NOMO-1 (cell line): ENCODE results near the gene EVI5.
A peak's percentile ranks its signal among the peaks of the same experiment; 100 is the strongest.
"Not testable (repeated sequence)": the region's sequence is repeated elsewhere in the genome, so short reads cannot be mapped to it uniquely, and the experiment has no call there.

Source experiments
- DNase-seq, 2 experiments: peaks; one replicate each; lab custom pipeline; 2025; ENCODE audit not compliant: unreplicated experiment in 2 of 2; lab: John Stamatoyannopoulos, UW

The EVI5 gene

DNA sequence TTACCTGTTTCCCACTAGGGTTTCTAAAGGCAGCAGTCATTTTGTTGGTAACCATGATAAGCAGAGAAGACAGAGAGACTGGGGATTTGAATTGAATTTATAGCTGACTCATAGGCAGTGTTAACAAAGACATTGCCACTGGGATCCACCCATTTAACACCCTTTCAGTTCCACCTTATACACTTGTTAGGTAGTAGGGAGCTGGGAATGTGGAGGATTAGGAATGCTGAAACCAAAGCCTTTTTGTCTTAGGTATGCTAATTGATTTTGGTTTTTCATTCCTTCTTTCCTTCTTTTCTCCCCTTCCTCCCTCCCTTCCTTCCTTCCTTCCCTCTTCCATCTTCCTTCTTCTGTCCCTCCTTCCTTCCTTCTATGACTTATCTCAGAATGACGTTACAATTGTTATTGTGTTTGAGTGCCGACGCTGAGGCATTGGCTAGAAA lies 7.5 kb upstream of the EVI5 start:
- DNase-seq, result no peak

DNA sequence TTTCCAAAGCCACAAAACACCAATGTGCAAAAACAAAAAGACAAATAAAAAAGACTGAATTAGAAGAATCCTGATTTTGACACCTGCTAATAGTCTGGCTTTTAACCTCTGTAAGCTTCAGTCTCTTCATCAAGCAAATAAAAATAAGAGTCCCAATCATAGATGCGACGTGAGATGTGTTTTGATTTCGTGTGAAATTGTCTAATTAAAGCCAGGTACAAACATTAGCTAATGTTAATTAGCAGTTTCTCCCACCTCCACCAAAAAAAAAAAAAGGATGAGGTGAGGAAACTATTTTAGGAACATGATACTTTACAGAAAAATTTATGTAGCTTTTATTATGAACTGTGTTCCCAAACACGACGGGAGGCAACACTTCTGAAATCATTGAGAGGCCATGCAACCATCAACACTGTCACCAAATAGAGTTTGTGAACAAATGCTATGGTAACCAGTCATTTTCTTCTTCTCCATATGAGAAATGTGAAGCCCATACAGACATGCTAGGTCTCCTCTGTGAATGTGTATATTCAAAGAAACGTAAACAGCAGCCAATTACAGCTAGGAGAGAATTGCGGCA lies 6.7 kb upstream of the EVI5 start:
- no peak for DNase-seq

DNA sequence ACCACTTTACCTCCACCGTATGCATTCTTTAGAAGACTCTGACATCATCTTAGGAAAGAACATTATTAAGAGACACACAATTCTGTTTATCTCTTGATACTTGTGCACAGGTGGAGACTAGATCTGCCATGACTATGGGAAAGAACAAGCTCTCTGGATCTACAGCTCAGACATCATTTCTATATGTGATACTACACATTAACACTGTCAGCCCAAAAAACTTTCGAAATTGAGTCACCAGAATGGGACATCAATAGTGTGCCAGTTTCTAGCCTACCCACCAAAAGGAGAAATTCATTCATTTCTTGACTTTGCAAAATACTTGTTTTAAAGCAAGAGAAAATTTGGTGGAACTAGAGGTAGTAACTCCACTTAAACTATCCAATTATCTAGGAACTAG lies 6.0 kb upstream of the EVI5 start:
- no peak for DNase-seq

DNA sequence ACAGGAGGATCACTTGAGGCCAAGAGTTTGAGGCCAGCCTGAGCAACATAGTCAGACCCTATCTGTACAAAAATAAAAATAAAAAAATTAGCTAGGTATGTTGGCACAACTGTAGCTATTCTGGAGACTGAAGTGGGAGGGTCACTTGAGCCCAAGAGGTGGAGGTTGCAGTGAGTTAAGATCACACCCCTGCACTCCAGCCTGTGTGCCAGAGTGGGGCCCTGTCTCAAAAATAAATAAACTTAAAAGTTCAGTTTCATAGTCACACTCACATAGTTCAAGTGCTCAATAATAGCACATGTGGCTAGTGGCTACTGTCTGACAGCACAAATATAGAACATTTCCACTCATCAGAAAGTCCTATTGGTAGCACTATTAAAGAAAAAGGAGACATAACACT lies 5.2 kb upstream of the EVI5 start:
- DNase-seq, result no peak

DNA sequence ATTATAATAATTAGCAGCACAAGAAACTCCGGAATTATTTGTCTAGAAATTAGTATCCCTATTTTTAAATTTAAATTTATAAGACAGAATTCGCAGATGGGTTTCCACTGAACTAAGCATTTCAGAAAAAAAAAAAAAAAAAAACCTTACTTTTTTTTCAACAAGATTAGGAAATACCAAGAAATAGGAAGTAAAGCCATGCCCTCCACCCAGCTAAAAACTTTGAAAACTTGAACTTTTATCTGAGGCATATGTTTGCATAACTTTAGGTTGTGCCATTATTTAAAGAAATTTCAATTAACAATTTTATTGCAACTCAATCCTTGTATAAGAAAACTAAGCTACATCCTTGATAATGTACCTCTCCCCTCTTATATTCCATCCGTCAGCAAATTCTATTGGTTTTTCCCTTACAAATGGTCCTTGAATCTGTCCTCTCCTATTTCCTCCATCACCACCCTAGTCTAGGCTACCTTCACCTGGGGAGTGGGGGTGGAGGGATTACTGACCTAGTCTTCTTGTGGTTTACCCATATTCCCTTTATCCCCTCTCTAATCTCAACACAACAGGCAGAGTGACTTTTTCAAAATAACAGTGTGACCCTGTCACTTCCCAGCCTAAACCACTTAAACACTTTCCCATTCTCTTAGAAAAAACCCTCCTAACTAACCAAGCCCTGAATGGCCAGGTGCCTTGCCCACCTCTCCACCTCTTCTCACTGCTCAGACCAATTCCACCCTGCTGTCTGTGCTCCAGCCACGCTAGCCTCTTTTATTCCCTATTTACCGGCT lies 1.4 kb upstream of the EVI5 start:
- DNase-seq, result peak; percentile 20 to 52

DNA sequence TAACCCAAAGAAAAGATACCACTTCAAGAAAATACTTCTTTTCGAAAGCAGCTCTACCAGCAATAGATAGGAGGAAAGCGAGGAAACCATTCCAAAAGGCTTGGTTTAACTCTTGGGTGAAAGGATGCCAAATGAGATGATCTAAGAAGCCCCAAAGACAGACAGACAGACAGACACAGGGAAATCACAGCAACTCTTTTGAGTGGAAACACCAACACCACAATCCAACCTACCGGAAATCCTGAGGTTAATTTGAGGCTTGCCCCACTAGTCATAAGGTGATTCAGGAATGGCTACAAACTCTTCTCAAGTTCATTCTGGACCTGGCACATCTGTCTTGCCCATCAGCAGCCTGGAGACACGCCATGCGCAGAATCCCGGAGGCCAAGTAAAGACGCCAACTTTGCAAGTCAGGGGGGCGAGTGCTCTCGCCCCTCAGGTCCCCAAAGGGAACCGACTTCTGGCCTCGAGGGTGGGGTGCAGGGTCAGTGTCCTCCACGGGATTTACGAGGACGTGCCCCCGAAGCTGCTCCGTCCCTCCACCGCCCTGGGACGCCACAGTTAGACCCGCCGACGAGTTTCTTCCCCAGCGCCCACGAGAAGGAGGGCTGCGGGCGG lies 778 bp downstream of the EVI5 start:
- peak in 1 of 2 experiments; percentile 23 for DNase-seq

DNA sequence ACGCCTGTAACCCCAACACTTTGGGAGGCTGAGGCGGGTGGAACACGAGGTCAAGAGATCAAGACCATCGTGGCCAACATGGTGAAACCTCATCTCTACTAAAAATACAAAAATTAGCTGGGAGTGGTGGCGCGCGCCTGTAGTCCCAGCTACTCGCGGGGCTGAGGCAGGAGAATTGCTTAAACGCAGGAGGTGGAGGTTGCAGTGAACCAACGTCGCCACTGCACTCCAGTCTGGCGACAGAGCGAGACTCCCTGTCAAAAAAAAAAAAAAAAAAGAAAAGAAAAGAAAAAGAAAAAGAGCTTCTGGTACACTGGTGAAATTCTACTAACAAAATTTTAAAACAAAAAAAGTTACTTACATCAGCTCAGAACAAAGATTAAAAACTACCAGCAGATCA lies 1.4 kb downstream of the EVI5 start:
- DNase-seq, result not testable (repeated sequence)

DNA sequence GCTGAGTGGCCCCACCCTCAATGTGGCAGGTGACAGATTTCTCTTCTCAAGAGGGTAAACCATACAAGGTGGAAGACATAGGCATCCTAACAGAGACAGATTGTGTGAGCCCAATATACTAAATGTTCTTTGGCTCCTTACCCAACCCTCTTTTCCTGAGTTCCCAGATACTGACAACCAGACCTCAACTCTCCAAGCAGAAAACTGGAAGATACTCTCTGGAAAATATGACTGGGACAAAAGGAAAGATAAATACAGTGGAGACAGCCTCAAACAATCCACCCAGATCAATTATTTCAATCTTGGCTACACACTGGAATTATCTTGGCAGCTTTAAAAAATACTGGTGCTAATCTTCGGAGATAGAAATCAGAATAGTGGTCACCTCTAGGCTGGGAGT lies 6.5 kb downstream of the EVI5 start:
- no peak for DNase-seq

DNA sequence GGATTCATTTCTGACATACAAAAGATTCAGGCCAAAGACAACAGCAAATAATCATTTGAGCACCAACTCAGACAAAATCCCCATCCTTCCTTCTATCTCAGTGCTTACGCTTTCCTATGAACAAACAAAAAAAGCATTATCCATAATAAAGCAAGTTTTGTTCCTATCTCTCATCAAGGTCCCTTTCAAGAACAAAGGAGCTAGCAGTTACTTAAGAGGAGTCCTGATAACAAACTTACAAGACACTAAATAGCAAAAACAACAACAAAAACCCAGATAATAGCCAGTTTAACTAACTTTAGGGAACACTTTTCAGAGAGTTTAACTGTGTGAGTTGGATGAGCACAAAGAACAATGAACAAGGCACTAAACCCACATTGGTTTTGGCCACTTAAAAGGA lies 10.5 kb downstream of the EVI5 start:
- no peak for DNase-seq

DNA sequence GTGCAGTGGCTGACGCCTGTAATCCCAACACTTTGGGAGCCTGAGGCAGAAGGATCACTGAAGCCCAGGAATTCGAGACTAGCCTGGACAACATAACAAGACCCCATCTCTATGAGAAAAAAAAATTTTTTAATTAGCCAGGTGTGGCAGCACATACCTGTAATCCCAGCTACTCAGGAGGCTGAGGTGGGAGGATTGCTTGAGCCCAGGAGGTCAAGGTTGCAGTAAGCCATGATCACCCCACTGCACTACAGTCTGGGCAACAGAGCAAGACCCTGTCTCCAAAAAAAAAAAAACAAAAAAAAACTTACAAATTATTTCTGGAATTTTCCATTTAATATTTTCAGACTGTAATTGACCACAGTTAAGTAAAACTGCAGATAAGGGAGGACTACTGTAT lies 11.2 kb downstream of the EVI5 start:
- not testable (repeated sequence) for DNase-seq

DNA sequence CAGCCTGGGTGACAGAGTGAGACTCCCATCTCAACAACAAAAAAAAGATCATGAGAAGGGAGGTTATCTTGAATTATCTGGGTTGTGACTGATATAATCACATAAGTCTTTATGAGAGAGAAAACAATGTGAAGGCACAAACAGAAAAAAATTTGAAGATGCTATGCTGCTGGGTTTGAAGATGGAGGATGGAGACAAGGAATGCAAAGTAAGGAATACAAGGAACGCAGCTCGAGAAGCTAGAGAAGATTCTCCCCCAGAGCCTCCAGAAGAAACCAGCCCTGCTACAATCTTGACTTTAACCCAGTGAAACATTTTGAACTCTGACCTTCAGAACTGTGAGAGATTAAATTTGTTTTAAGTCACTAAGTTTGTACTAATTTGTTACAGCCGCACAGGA lies 15.1 kb downstream of the EVI5 start:
- DNase-seq, result no peak

DNA sequence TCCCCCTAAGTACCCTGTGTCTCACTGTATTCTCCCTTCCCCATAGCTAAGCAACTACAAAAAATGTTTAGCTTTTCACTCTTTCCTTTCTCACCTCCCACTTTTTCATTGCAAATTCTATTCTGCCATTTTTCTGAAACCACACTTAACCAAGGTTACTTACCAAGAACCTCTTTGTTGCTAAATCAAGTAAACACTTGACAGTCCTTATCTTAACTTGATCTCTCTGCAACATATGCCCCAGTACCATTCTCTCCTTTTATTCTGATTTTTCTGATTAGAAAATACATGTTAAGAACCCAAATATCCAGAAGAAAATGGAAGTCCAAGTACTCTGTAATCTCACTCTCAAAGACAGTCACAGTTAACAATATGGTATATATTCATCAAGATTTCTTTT lies 16.0 kb downstream of the EVI5 start:
- DNase-seq, result no peak

DNA sequence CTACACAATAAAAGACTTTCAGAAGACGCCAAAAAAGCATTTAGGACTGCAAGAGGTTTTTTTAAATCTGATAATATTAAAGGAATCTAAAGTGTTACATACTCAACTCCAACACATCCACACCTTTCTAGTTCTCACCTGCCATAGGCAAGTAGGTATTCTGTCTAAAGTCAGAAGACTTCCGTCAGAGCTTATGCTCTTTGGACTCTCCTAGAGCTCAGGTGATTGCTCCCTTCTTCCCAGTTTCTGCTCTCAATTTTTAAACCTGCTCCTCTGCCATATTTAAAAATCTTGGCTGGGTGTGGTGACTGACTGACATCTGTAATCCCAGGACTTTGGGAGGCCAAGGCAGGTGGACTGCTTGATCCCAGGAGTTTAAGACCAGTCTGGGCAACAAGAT lies 16.6 kb downstream of the EVI5 start:
- no peak for DNase-seq

DNA sequence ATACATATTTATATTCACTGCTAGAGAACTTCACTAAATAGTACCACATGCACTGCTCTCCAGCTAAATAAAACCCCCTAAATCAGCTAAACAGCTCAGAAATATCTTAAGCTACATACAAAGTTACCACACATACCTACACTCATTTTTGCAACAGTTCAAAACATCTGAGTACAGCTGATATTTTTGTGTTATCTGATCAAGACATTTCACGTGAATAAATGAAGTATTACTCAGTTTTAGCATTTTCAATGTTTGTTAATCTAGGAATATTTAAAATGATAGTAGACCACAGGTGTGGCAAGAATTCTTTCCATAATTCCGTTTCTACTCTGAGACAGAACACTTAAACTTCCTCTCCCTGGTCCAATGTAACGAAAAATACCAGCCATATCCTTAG lies 20.8 kb downstream of the EVI5 start:
- no peak for DNase-seq

DNA sequence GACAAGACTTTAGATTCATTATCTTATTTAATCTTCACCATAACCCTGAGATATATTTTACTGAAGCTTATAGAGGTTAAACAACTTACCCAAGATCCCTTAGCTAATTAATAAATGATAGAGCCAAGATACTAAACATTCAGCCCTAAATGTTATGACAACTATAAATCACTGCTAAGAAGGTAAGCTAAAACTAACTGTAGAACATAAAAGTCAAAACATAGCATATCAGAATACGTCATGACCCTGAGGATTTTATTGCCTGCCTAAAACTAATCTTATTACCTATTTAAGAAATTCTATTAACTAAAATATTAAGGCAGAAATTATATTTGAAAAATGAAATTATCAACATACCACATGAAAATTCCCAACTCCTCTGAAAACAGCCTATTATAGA lies 22.6 kb downstream of the EVI5 start:
- no peak for DNase-seq

DNA sequence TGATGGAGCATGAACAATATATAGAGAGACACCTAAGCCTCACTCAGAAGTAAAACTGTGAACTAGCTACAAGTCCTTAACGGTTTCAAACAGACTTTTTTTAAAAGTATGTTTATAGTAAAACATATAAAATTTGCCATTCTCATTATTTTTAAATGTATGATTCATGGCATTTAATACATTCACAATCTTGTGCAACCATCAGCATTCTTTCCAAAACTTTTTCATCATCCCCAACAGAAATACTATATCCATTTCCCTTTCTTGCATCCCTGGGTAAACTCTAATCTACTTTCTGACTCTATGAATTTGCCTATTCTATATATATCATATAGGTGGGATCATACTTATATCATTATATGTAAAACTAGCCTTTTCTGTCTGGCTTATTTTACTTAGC lies 25.5 kb downstream of the EVI5 start:
- no peak for DNase-seq

DNA sequence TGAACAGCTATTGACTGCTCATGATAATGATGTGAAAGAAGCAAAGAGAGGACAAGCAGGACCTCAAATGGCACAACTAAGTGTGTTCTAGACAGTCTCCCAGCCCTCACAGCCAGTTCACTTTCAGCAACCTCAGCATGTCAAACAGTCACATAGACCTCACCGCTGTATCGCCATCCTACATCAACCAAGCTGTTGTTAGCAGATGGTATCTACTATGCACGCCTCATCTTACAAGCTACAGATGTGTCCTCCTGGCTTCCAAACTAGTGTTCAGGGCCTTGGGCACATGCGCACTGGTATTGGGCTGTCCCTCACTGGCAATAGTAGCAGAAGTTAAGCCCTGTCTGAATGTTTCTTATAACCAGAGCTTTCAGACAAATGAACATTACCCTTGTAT lies 28.4 kb downstream of the EVI5 start:
- DNase-seq, result no peak

DNA sequence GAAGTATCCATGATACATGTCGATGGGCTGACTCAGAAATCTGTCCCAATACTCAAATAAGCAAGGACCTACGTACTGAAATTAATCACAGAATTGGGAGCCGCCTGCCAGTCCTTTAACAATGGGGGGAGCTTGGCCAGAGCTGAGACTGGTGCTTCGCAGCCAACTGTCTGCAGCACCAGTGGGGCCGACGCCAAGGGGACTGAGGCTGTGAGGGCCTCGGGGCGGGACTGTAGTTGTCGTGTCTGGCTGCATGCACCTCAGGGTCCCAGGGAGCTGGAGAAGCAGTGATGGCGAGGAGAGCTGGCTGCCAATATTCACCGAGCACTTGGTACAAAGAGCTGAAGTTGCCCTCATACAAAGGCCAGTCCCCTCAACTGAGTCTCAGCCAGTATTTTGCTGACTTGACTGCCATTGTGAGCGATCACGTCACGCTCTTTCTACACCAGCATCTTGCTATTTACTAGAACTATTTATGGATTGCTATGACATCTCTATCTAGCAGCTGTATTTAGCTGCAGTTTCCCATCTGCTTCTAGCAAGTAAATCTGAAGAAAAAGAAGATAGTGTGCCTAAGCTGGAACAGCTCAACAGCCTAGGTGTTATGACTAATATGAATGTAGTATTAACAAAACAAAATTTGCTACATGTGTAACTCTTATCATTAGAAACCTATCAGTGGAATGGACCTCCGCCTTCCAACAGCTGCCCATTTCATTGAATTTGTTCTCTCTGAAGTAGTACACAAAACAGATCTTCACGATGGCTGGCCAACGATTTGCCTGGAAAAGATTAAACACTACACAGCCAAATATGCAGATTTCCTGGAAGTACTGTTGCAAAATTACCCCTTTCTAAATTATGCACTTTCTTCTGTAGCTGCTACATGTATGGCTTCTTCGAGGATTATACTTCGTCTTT lies 29.1 kb downstream of the EVI5 start:
- no peak for DNase-seq

DNA sequence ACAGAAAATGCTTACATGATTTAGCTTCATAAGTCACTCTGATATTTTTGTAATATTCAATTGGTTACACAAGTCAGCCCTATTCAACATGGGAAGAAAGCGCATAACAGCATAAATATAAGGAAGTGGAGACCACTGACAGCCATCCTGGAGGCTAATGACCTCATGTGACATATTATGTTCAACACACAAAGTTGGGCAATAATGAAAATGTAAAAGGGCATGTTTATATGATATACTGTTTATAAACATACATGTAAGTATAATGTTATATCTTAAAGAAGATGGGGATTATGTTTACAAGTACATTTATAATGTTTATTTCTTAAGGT lies 30.2 kb downstream of the EVI5 start:
- DNase-seq, result no peak

DNA sequence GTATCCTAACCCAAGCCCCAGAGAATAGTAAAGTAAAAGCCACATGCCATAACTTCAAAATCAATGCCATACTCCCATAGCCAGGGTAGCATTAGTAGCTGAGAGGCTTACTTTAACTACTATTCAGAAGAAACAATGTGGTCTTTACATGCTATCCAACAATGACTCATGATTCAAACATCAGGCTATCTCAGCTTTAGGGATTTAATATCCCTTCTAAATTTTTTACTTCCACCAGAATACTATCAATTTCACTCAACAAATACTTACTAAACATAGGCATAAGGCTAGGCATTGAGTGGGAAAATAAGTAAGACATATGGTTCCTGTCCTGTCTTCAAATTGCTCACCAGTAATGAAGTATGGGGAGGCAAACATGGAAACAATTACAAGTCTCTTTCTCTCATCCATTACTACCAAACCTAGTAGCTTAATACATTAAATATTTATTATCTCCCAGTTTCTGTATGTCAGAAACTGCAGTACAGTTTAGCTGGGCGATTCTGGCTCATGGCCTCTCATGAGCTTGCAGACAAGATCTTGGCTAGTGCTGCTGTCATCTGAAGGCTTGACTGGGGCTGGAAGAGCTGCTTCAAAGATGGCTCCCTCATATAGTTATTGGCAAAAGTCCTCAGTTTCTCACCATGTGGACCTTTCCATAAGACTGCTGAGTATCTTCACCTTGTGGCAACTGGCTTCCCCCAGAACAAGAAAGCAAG lies 30.7 kb downstream of the EVI5 start:
- DNase-seq, result no peak

DNA sequence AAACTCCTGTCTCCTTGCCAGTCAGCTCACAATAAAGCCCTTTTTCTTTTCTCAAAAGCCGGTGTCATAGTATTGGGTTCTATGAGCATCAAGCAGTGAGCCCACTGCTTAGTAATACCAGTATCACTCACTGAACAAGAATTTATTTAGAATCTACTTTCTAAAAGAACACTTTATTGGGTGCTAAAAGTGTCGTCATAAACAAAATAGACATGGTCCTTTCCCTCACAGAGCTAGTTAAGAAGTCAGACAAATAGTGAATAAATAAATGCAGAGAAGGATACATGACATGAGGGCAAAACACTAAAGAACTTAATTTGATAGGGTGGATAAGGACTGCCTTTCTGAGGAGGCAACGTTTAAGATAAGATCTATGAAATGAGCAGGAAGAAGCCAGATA lies 32.2 kb downstream of the EVI5 start:
- no peak for DNase-seq
